LNCAP (cell line): ENCODE results near the gene STXBP5L.

Experiments
- TF ChIP-seq, protein P1 (sequence below): fragments of 450-650 bp; IDR thresholded peaks from 2 replicates; pipeline ENCODE4 v1.5.1; 2017; ENCODE audit warnings: mild to moderate bottlenecking

STXBP5L gene

DNA sequence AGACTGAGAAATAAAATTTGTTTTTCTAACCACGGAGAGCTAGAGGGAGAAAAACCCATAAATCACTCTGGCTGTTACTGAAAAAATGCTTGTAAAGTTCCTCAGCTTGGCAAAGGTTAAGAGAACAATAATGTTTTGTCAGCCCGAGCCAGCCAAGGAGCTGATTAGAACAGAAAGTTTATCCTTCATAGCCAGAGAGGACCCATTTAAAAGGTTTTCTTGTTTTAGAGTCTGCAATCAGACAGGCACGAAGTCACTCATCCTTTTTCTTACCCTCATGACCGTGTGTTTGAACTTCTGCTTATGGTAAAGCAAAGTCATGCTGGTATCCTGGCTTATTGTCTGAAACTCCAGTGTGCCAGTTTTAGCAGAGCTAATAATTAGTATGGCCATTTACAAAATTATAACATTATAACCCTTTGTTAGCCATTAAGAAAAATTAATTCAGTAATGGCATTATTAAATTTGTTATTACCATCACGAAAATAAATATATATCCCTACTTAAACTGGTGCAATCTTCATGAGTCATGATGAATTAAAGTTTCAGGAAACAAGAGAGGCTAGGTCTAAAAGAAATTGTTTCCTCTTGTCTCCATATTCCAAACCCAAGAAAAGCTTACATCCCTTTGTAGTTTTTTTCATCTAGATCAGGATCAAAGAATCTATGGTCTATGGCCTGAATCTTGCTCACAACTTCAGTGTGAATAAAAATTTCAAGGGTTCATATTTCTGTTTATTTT, 13.5 kb upstream of the STXBP5L start:
- TF ChIP-seq, protein P1, sequence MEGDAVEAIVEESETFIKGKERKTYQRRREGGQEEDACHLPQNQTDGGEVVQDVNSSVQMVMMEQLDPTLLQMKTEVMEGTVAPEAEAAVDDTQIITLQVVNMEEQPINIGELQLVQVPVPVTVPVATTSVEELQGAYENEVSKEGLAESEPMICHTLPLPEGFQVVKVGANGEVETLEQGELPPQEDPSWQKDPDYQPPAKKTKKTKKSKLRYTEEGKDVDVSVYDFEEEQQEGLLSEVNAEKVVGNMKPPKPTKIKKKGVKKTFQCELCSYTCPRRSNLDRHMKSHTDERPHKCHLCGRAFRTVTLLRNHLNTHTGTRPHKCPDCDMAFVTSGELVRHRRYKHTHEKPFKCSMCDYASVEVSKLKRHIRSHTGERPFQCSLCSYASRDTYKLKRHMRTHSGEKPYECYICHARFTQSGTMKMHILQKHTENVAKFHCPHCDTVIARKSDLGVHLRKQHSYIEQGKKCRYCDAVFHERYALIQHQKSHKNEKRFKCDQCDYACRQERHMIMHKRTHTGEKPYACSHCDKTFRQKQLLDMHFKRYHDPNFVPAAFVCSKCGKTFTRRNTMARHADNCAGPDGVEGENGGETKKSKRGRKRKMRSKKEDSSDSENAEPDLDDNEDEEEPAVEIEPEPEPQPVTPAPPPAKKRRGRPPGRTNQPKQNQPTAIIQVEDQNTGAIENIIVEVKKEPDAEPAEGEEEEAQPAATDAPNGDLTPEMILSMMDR: no peak

DNA sequence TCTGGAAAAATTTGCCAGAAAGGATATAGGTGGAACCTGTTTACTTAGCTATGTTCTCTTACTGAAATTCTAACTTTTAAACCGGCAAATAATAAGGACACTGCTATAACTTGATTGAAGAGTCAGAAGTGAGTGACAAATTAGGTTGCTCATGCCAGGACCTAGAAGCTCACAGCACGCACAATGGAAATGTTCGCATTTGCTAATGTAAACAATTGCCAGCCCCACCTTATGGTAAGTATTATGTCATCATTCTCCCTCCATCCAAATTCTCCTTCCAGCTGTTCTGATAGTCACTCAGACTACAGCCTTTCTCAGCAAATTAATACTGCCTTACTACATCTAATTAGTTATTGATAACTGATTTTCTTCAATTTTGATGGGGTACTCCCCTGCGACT, 4.8 kb upstream of the STXBP5L start:
- TF ChIP-seq, protein P1: no peak

DNA sequence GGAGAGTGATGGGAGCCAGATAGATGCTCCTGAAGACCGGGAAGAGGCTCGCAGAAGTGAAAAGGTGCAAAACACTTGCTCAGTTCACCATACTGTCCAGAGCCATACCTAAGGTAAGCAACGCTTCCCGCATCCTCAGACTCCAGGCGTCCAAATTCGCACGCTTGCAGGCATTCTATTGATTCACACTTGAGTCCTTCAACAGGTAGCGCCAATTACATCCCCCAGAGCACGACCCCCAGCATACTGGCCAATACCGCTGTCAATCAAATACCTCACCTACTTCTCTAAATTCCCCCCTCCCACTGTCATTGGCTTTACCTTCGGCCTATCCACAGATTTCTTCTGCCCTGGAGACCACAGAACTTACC, 361 bp upstream of the STXBP5L start:
- TF ChIP-seq, protein P1: no peak

DNA sequence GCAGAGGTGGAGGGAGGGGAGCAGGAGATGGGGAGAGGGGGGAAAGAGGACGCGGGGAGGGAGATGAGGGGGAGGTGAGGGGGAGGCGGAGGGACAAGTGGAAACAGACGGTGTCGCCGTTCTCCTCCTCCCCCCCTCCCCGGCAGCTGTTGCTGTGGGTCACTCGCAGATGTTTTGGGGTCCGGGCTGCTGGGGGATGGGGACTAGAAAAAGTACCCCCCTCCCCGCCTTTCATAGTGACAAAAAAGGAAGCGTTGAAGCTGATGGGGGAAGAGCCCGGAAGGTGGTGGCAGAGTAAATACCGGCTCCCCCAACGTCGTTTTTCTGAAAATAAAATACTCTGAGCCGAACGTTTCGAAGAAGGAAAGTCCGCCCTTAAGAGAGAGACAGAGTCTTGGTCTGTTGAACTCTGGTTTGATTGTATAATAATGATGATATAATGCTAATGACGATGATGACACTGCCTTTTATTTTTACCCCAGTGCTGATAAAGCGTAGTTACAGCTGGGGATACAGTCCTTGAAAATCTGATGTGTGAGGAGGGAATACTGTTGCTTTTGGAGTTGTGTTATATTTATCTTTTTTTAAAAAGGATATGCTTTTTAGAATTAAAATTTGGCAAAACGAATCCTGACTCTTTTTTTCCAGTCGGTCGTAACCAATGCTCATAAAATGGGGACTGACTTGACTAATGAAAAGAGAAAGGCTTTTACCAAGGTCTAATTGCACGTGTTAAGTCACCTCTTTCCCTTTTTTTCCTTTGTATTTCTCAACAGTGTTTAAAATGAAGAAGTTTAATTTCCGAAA, 993 bp downstream of the STXBP5L start:
- TF ChIP-seq, protein P1: no peak

DNA sequence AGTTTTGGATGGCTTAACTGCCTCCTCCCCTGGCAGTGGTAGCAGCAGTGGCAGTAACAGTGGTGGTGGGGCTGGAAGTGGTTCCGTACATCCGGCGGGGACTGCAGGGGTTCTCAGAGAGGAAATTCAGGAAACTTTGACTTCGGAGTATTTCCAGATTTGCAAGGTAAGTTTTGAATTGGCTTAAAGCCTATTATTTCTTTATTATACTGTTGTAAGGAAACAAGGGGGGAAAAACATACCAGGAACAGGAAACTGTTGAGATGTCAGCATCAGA, 1.5 kb downstream of the STXBP5L start:
- TF ChIP-seq, protein P1: no peak

DNA sequence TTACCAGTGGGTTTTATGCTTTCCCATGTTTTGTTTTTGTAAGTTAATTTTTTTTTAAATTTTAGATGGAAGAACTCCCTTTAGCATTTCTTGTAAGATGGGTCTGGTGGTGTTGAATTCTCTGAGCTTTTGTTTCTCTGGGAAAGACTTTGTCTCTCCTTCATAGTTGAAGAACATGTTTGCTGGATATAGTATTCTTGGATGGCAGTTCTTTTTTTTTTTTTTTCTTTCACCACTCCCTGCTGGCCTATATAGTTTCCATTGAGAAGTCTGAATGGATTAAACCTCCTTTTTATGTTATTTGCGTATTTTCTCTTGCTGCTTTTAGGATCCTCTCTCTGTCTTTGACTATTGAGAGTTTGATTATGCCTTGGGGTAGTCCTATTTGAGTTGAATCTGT, 18.1 kb downstream of the STXBP5L start:
- TF ChIP-seq, protein P1: no peak

DNA sequence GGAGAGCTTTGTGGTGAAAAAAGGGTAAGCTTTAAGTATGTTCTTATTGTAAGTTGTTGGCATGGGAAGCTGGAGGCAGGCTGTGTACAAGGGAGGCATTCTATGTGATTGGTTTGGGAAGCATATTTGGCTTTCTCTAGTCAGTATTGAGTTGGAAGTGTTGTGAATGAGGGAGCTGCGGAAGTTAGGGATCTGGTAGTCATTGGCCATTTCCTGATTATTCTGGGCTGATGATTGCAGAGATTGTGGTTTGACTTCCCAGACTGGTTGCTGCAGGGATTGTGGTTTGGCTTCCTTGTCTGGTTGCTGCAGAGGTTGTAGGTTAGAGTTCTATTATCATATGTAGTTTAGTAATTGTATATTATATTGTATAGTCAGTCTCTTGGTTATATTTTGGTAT, 21.0 kb downstream of the STXBP5L start:
- TF ChIP-seq, protein P1: no peak
